Stimulated activated CD4-positive, alpha-beta T cell treated with anti-CD3 and anti-CD28 coated beads, Interleukin-4, amount 100 ng/mL, for 24 hours (primary cell): ENCODE results near the gene AP1M2.

Experiments
- DNase-seq: peaks from one replicate; pipeline ENCODE4 v3.0.0-alpha.2; 2020

AP1M2 gene

GRCh38 chr19:10587022-10587838 lies at the start of gene AP1M2:
AP1M2 (minus strand) TSS chr19:10587312; CDS start chr19:10587231, 81 bp downstream.
- no peak for DNase-seq

GRCh38 chr19:10636304-10636972 lies 49.3 kb upstream of the AP1M2 start:
- no peak for DNase-seq

- DNase-seq = no peak
These were observed 47.9 kb upstream of the AP1M2 start for GRCh38 chr19:10634963-10635362.

- DNase-seq = no peak
These were observed 47.3 kb upstream of the AP1M2 start for GRCh38 chr19:10634430-10634829.

GRCh38 chr19:10631874-10632273 lies 44.8 kb upstream of the AP1M2 start:
- DNase-seq = no peak

GRCh38 chr19:10625762-10626138 lies 38.6 kb upstream of the AP1M2 start:
- DNase-seq = no peak

- DNase-seq = no peak
These were observed 38.1 kb upstream of the AP1M2 start, which contains the start of gene SLC44A2 for GRCh38 chr19:10625003-10625761. SLC44A2 (plus strand) TSS chr19:10625553; CDS start chr19:10625634, 81 bp downstream.

GRCh38 chr19:10624585-10624984 lies 37.5 kb upstream of the AP1M2 start:
- no peak for DNase-seq

- DNase-seq = no peak
These were observed 34.9 kb upstream of the AP1M2 start for GRCh38 chr19:10621966-10622365.

GRCh38 chr19:10620786-10621185 lies 33.7 kb upstream of the AP1M2 start:
- DNase-seq = no peak

- no peak for DNase-seq
These were observed 31.7 kb upstream of the AP1M2 start for GRCh38 chr19:10618846-10619245.

- no peak for DNase-seq
These were observed 30.5 kb upstream of the AP1M2 start for GRCh38 chr19:10617409-10618121.

- no peak for DNase-seq
These were observed 28.4 kb upstream of the AP1M2 start for GRCh38 chr19:10615429-10616023.

GRCh38 chr19:10612499-10613119 lies 25.5 kb upstream of the AP1M2 start:
- no peak for DNase-seq

GRCh38 chr19:10611907-10612306 lies 24.8 kb upstream of the AP1M2 start:
- DNase-seq = no peak

GRCh38 chr19:10604460-10604980 lies 17.4 kb upstream of the AP1M2 start:
- no peak for DNase-seq

- peak; percentile 32 for DNase-seq
These were observed 16.9 kb upstream of the AP1M2 start for GRCh38 chr19:10603873-10604459.

- DNase-seq = peak; percentile 77
These were observed 16.2 kb upstream of the AP1M2 start for GRCh38 chr19:10603084-10603872.

GRCh38 chr19:10602330-10603083 lies 15.4 kb upstream of the AP1M2 start:
- DNase-seq = peak; percentile 85

- no peak for DNase-seq
These were observed 14.9 kb upstream of the AP1M2 start for GRCh38 chr19:10601999-10602329.
